HG03571 (cell line): ENCODE data around the gene TLE1.
"Not testable (repeated sequence)": the region's sequence is repeated elsewhere in the genome, so short reads cannot be mapped to it uniquely, and the experiment has no call there.

Source experiments
- ATAC-seq: cut with Tn5 transposase; IDR thresholded peaks from one replicate; pipeline ENCODE4 v1.9.1; 2021; ENCODE audit not compliant: unreplicated experiment

Gene TLE1

DNA sequence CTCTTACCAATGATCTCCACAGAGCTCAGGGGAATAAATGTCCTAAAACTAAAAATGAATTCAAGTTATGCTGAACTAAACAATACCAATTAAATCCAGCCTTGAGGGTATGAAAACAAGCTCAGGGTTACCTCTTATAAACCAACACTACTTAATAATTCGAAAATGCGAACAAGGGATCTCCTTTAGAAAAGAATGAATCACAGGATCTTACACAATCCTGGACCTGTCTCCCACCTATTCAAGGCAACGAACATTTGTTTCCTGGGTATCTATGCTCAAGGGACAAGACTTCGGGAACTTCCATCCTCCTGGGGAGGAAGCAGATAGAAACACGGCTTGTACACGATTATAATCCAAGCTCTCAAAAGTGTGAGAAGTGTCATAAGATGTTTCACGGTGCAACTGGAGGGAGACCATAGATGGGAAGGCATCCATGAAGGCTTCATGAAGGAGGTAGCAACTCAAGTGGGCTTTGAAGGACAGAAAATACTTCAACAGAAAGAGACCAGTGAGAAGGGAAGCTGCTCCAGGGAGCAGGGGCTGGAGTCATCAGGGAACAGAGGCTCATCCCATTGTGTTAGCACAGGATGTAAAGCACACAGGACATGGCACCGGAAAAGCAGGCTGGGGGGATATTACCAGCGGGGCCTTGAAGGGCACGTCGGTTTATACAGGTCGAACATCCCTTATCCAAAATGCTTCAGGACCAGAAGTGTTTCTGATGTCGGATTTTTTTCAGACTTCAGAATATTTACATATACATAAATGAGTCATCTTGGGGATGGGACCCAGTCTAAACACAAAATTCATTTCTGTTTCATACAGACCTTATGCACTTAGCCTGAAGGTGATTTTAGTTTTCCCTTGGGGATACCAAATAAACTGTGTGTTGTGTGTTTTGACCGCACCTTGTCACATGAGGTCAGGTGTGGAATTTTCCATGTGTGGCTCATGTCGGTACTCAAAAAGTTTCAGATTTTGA, 87.4 kb downstream of the TLE1 start:
- no peak for ATAC-seq

DNA sequence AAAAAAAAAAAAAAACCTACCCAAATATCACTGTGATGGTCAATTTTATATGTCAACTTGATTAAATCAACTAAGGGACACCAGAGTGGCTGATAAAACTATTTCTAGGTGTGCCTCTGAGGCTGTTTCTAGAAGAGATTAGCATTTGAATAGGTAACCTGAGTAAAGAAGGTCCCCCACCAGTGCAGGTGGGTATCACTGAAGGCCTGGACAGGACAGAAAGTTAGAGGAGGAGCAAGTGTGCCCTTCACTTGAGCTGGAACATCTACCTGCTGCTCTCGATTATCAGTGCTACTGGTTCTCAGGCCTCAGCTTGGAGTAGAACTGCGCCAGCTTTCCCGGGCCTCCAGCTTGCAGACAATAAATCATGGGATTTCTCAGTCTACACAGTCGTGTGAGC, 88.7 kb downstream of the TLE1 start:
- no peak for ATAC-seq

DNA sequence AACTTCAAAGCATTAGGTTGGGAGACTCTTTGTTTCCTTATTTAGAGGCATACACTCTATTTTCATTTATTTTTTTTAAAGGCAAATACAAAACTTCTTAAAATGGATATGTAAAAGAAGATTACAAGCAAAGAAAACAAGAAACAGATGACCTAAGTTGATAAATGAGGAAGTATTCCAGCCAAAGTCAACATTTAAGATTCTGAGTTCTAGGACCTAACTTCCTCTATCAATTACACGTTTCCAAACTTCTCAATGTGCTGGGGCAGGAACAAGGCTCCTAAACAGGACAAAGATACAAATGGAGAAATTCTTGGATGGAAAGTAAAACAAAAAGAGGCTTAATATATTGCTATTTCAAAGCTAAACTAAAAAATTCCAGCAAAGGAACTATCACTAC, 89.5 kb downstream of the TLE1 start:
- no peak for ATAC-seq

DNA sequence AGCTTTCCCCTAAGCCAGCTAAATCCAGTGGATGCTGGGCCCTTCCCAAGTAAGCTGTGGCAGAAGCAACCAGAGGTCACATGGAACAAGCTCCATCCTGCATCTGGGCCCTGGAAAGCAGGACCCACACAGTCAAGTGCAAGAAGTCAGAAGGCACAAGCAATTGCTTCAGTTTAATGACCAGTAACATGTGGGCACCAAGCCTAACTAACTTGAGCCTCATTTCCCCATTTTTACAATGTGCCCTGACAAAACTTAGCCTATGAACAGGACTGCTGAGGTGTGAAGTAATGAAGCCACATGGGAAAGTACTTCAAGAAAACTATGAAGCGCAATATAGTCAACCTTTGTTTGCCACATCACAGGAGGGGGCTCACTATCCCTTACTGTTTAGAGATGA, 90.5 kb downstream of the TLE1 start:
- ATAC-seq: no peak

DNA sequence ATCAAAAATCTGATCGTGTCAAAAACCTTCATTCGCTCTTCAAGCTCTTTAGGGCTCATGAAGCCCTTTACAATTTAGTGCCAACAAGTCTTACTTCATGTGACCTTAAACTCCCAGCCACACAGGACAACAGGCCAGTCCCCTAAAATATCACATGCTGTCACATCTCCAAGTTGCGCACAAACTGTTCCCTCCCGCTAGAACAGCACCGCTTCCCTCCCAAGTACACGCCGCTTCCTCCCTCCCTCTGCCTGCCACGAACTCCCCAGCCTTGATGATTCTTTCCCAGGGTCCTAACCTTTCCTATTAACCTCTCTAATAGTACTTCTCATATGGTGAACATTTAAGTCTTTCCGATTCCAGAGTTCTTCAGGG, 91.2 kb downstream of the TLE1 start:
- ATAC-seq: no peak

DNA sequence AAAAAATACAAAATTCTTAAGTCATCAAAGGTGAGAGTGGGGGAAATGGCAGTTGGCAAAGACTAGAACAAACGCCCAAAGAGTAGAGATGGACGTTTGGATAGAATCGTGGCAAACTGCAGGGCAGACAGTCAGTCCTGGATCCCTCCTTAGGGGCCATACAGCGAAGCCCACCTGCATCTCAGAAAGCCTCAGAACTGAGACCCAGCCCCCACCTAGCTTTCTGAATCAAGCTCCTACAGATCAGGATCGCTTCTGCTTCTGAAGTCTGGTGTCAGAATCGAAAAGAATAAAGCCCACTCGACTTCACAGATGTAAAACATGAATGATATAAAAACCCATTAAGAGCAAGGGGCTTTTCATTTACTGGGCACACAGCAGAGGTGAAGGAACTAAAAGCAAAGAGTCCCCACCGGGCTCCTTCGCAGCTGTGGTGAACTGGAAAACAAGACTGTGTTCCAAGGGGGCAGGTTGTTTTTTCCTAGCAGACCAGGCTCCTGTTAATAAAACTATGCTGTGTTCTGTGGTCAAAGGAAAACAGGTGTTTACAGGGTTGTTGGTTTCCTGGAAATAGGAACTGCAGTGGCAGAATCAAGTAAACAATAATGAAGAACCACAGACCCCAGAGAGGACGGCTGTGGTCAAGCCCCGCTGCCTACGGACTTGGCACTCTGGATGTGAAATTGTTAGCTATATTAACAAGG, 91.8 kb downstream of the TLE1 start:
- no peak for ATAC-seq

DNA sequence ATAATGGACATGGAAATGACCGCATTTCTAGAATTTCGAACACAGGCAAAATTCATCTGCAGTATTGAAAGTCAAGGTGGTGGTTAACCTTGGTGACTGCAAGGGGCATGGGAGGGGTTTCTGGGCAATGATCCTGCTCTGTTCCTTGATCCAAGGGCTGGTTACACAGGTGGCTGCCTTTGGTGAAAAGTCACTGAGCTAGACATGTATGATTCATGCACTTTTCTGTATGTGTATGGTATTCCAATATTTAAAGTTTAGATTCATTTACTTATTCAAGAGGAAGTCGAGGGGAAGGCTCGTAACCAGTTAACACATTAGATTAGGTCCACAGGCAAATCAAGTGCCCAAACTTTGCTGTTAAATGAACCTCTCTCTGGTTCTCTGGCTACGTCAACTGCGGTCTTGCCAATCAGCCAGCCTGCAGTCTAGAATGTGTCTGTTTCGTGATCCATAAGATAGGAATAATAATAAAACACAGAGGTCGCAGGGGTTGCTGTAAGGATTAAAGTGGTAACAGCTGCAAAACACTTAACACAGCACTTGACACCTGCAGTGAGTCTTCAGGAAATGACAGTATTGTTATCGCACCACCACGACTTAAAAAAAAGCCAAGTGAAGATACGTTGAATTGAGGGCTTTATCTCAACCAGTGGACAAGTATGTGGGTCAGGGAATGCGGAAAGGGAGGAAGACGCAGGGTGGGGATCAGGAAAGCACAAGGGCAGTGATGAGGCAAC, 92.5 kb downstream of the TLE1 start:
- ATAC-seq: no peak

DNA sequence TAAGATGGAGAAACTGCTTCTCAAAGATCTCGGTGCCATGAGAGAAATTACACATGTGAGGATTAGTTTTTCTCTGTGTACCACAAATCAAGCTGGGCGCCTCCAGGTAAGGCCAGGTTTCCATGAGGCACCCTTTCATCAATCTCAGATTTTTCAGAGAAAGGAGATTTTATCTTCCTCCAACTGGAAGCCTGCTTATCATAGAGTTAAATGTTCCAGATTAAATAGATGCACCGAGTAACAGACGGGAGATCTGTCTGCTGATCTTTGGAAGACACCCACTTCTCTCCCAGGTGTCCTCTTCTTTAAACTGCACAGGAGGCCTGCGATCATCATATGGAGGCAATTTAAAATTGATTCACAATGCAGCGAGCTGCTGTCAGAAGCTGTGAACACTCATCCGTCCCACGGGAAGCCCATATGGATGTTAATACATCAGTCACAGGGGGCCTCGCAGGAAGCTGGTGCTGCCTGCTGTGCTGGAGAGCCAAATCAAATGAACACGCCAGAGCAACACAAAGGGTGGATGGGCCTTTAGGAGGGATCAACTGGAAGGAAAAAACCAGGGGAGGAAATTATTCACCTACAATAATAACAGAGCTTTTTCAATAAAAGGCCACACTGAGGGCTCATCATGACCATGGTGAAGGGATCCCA, 93.3 kb downstream of the TLE1 start:
- no peak for ATAC-seq

DNA sequence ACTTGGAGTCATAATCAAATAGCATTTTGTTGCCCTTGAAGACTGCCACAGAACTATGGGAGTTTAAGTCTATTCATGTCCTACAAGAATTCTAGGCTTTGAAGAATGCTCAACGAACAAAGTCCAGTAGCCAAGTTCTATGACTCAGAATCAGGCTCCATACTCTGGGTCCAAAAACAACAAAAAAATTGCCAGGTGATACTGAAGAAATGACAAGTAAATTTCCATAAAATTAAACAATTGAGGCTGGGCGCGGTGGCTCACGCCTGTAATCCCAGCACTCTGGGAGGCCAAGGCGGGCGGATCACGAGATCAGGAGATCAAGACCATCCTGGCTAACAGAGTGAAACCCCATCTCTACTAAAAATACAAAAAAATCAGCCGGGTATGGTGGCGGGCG, 94.1 kb downstream of the TLE1 start:
- ATAC-seq: not testable (repeated sequence)

DNA sequence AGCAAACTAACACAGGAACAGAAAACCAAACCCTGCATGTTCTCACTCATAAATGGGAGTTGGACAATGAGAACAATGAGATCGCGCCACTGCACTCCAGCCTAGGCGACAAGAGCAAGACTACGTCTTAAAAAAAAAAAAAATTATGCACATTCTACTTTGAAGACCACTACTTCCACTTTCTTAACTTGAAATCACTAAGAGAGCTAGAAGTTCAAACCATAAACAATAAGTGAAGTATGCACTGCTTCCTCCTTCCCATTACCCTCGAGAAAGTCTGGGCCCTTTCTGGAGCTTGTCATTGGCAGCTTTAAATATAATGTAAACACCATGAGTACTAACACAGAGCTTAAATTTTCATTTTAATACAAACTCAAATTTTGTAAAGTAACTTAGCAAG, 94.9 kb downstream of the TLE1 start:
- ATAC-seq: no peak

DNA sequence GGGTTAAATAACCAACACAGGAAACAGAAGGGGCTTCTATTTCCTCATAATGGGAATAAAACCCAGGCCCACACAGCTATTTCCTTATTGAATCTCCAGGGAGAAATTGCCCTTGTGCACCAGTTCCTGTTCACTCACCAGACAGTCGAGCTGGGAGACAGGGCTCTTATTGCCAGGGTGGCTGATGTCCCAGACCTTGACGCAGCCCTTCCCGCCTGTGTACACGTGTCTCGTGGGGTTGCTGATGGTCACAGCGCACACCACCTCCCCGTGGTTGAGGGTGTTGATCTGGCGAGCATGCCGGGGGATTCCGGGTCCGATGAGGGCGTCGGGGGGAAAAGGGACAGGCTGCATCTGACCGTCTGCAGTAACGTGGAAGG, 96.5 kb downstream of the TLE1 start:
- no peak for ATAC-seq

DNA sequence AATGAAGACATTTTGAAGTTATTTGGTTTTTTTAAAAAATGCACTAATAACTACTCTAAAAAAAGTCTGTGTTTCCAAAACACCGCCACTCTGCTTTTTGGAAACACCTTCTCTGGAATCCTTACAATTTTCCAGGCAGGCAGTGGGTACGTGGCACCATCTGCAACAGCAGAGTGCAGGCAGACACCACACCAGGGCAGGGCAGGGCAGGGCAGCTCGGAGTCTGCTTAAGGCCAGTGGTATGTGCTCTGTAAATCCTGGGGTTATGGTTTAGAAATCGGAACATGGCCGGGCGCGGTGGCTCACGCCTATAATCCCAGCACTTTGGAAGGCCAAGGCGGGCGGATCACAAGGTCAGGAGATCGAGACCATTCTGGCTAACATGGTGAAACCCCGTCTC, 97.6 kb downstream of the TLE1 start:
- ATAC-seq: no peak

DNA sequence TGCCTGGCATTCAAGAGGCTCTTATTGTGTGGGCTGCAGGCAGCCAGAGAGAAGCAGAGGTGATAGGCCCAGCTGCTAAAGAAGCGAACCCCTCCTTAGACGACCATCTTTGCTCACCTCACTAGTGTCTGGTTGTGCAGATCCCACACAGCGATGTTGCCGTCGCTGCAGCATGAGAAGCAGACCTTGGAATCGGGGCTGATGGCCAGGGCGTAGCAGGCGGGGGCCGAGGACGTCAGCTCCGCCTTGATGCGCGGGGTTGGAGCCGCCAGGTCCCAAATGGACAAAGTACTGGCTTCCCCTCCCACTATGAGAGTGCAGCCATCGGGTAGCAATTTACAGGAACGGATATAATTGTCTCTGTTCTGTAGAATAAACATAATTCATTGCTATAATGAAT, 98.7 kb downstream of the TLE1 start:
- no peak for ATAC-seq

DNA sequence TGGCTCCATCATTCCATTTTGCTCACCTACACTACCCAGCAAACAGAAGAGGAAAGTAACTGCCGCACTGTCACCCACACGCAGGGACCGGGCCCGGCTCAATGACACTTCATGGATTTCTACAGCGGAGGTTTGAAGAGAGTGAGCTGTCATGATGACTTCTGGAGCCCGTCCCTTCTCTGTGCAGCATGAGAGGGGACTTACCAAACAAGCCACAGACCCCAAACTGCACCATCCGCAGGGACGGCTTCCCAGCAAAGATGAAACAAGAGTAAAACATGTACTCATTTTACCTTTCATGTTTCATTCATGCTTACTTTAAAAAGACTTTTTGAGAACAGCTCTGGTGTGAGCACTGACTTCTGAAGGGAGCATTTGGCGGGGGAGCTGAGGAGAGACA, 99.5 kb downstream of the TLE1 start:
- ATAC-seq: no peak

DNA sequence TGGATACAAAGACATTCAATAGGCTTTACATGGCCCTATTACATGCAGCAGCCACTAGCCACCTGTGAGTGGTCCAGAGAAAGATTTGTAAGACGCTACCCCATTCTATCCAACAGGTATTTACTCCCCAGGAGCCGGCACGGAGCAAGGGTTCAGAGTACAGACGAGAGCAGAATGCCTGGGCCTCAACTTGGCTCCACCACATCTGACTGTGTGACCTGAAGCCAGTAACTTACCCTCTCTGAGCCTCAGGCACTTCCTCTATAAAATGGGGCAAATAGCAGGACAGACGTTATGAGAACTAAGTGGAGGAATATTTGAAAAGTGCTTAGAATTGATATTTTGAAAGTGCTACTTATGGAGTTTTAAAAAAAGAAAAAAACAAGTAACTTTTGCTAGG, 100.0 kb downstream of the TLE1 start:
- no peak for ATAC-seq

DNA sequence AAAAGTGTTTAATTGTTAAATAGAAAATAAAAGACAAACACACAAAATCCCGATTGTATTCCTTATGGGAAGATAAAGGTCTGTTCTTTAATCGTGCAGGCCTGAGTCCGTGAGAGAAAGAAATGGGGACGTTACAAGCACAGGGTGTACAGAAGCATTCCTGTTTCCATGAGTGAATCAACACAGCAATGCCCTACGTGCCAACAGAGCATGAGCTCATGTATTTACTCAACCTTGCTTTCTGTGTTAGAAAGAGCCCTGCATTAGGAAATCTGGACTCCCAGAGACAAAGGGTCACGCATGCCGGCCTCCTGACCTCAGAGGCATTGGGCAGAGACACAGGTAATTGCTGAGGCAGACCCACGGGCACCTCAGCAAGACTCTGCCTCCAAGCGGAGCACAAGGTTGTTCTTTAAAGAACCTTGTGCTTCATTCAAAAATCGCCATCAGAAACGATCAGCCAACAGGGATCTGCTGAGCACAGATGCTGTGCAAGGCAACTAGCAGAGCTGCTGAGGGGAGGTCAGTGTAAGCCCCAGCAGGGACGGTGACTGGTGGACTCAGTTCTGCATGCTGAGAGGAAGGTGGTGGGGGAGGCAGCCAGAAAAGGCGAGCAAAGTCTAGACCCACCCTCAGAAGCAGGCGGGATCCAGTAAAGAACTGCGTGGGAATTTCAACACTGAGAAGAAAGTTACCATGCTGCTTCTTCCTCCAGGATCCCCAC, 101.0 kb downstream of the TLE1 start:
- ATAC-seq: no peak

DNA sequence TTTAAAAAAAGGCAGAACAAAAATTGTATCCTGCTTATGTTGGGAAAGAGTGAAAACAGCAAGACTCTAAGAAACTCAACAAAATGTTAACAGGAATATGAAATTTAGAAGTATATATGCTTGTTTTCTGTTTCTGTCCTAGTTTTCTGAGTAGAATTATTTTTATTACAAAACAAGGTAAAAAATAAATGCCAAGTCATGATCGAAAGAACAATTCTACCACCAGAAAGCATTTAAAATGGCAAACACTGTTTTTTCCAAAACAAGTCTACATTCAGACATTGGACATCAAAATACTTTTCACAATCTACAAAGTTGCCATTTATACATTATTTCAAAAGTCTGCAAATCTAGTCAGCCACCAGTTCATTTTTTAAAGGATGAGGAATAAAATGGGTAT, 102.6 kb downstream of the TLE1 start:
- no peak for ATAC-seq

DNA sequence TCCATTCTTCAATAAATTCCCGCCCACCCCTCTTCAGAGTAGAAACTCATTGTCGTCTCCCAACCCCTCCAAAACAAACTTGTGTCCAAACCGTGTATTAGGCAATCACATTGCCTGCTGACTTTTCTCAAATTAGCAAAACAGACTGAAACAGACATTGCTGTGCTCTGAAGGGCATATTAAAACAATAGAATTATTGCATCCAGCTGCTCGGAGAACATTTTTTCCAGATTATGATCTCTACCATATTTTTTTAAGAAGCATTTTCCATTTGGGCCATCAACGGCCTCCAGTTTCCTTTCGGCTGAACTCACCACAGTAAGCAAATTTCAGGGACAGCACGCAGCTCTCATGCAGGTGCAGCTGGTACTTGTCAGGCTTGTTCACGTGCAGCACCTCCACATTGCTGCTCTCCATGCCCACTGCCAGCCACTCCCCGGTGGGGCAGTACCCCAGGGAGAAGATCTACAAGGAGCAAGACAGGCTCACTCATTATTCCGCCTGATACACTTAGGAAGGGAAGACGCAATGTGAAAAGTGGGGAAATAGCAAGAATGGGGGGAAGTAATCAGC, 104.1 kb downstream of the TLE1 start:
- ATAC-seq: no peak

DNA sequence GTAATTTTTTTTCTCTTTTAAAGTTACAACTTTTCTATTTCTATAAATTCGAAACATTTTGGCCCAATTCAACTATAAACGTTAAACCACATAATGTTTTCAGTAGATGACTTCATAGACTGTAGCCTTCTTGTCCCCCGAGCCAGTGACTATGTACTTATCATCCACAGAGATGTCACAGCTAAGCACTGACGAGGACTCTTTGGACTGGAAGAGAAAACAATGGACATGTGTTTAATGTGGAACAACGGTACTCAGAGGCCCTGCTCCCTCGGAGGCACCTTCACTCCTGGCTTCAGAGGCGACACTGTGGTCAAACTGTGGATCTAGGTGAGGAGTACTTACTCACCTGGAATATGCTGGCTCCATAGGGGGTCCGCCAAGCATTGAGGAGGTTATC, 105.2 kb downstream of the TLE1 start:
- ATAC-seq: no peak

DNA sequence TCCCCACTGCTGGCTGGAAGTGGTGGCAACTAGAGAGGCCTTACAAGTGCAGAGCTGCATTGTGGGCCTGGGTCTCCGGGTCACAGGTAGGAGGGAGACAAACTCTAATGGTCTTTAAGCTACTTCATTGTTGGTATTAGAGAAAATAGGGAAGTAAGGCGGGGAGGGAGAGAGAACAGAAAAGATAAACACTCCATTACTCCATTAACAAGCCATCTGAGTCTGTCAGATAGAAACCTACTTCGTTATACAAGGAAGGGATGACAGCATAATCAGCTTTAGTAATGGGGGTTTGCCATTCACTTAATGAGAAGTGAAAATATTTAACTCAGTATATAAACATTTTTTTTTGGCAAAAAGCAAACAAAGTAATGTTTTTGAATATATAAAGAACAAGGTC, 107.4 kb downstream of the TLE1 start:
- ATAC-seq: no peak
